HK-2 (cell line): Measurements from ENCODE around the gene FSTL5.
"Not testable (repeated sequence)": the region's sequence is repeated elsewhere in the genome, so short reads cannot be mapped to it uniquely, and the experiment has no call there.

ENCODE experiments used
- DNase-seq: peaks from one replicate; pipeline ENCODE4 v3.0.0-alpha.2; 2018; ENCODE audit not compliant: unreplicated experiment

The FSTL5 gene

GRCh38 chr4:162103908-162104307 is 59.9 kb downstream of the FSTL5 start:
- DNase-seq = not testable (repeated sequence)

GRCh38 chr4:162102713-162103112 is 61.1 kb downstream of the FSTL5 start:
- DNase-seq = no peak

GRCh38 chr4:162101337-162101736 is 62.5 kb downstream of the FSTL5 start:
- DNase-seq = no peak

- no peak for DNase-seq
Measured at GRCh38 chr4:162075726-162076125, 88.1 kb downstream of the FSTL5 start.

GRCh38 chr4:162061214-162061613 is 102.6 kb downstream of the FSTL5 start:
- peak; percentile 9 for DNase-seq

- no peak for DNase-seq
Measured at GRCh38 chr4:162059656-162060055, 104.1 kb downstream of the FSTL5 start.

GRCh38 chr4:162056990-162057389 is 106.8 kb downstream of the FSTL5 start:
- no peak for DNase-seq

- DNase-seq = no peak
Measured at GRCh38 chr4:162046135-162046534, 117.7 kb downstream of the FSTL5 start.

- DNase-seq = no peak
Measured at GRCh38 chr4:162038112-162038511, 125.7 kb downstream of the FSTL5 start.

GRCh38 chr4:162017863-162018262 is 145.9 kb downstream of the FSTL5 start:
- no peak for DNase-seq

GRCh38 chr4:162016991-162017390 is 146.8 kb downstream of the FSTL5 start:
- no peak for DNase-seq

GRCh38 chr4:162016219-162016618 is 147.6 kb downstream of the FSTL5 start:
- no peak for DNase-seq

GRCh38 chr4:162015090-162015489 is 148.7 kb downstream of the FSTL5 start:
- DNase-seq = no peak

- no peak for DNase-seq
Measured at GRCh38 chr4:162011089-162011488, 152.7 kb downstream of the FSTL5 start.

GRCh38 chr4:162010362-162010761 is 153.4 kb downstream of the FSTL5 start:
- no peak for DNase-seq

GRCh38 chr4:161992317-161992716 is 171.5 kb downstream of the FSTL5 start:
- DNase-seq = no peak

GRCh38 chr4:161991811-161992210 is 172.0 kb downstream of the FSTL5 start:
- no peak for DNase-seq

- DNase-seq = no peak
Measured at GRCh38 chr4:161990721-161991120, 173.1 kb downstream of the FSTL5 start.

- DNase-seq = no peak
Measured at GRCh38 chr4:161988946-161989345, 174.9 kb downstream of the FSTL5 start.

GRCh38 chr4:161987611-161988010 is 176.2 kb downstream of the FSTL5 start:
- DNase-seq = no peak

GRCh38 chr4:161952382-161952781 is 211.4 kb downstream of the FSTL5 start:
- no peak for DNase-seq

- no peak for DNase-seq
Measured at GRCh38 chr4:161949946-161950725, 213.7 kb downstream of the FSTL5 start.

- DNase-seq = no peak
Measured at GRCh38 chr4:161948026-161948770, 215.6 kb downstream of the FSTL5 start.
